Naive thymus-derived CD8-positive, alpha-beta T cell (primary cell): Measurements from ENCODE around the gene PCDH8. TPM values are rescaled to one million over a fixed set of nuclear protein-coding genes. Genes with fewer than 3 reads are reported as not detected.
"Not testable (repeated sequence)": the region's sequence is repeated elsewhere in the genome, so short reads cannot be mapped to it uniquely, and the experiment has no call there.

Experiments
- ATAC-seq, 2 donors: fragments of 150-1000 bp; cut with Tn5 transposase in 1 of 2; sonication (Bioruptor Pico), chemical (Tn5 transposase) in 1 of 2; 1 replicate in 1 of 2; 2 replicates in 1 of 2; pipeline ENCODE4 v1.10.0; 2021; ENCODE audit warnings: mild to moderate bottlenecking in 2 of 2, moderate library complexity in 2 of 2
- POLR2A ChIA-PET: fragments of 350-600 bp; sonication (Branson Sonifier 250); formaldehyde crosslinking; loops from one replicate; lab custom pipeline; 2021; ENCODE audit warnings: antibody characterized with exemption; lab: Charles Lee
- DNase-seq, 10 donors: peaks; one replicate each; pipeline versions ENCODE4 v3.0.0 to v3.0.0-alpha.2; 2020 to 2022
- H3K27ac Mint-ChIP-seq, 10 donors: one replicate each; pipeline ENCODE4 v1.8.0; 2020 to 2022; ENCODE audit warnings: mild to moderate bottlenecking in 10 of 10, mixed read lengths in 10 of 10, moderate library complexity in 4 of 10, inconsistent platforms in 1 of 10
- H3K27me3 Mint-ChIP-seq, 5 donors: one replicate each; pipeline ENCODE4 v1.8.0; 2021 to 2022; ENCODE audit warnings: mixed read lengths in 5 of 5
- H3K36me3 Mint-ChIP-seq, 3 donors: one replicate each; pipeline ENCODE4 v1.8.0; 2020 to 2022; ENCODE audit warnings: mixed read lengths in 3 of 3, mild to moderate bottlenecking in 2 of 3, inconsistent platforms in 1 of 3
- H3K4me1 Mint-ChIP-seq, 4 donors: one replicate each; pipeline ENCODE4 v1.8.0; 2021 to 2022; ENCODE audit warnings: mixed read lengths in 4 of 4
- H3K4me3 Mint-ChIP-seq, 10 donors: one replicate each; pipeline ENCODE4 v1.8.0; 2020 to 2022; ENCODE audit warnings: mild to moderate bottlenecking in 10 of 10, mixed read lengths in 10 of 10, moderate library complexity in 6 of 10, inconsistent platforms in 1 of 10
- H3K9me3 Mint-ChIP-seq, 9 donors: one replicate each; pipeline ENCODE4 v1.8.0; 2020 to 2022; ENCODE audit warnings: mixed read lengths in 9 of 9, mild to moderate bottlenecking in 3 of 9, inconsistent platforms in 1 of 9, moderate library complexity in 1 of 9
- polyA plus RNA-seq, 3 donors: library from polyadenylated mRNA; unstranded; fragments of 300-500 nt; fragmentation: Illumina TruSeq; gene quantifications; one replicate each; pipeline ENCODE4 v1.2.3, GENCODE V29; 2021
- total RNA-seq, 8 experiments: library from RNA in 2 of 8; stranded (reverse) in 2 of 8; gene quantifications; one replicate each; pipeline ENCODE4 v1.2.3 and lab custom pipeline; 2021 to 2026

PCDH8 gene
- total and polyA plus RNA-seq, 5 experiments from 2014 or later: not detected

DNA sequence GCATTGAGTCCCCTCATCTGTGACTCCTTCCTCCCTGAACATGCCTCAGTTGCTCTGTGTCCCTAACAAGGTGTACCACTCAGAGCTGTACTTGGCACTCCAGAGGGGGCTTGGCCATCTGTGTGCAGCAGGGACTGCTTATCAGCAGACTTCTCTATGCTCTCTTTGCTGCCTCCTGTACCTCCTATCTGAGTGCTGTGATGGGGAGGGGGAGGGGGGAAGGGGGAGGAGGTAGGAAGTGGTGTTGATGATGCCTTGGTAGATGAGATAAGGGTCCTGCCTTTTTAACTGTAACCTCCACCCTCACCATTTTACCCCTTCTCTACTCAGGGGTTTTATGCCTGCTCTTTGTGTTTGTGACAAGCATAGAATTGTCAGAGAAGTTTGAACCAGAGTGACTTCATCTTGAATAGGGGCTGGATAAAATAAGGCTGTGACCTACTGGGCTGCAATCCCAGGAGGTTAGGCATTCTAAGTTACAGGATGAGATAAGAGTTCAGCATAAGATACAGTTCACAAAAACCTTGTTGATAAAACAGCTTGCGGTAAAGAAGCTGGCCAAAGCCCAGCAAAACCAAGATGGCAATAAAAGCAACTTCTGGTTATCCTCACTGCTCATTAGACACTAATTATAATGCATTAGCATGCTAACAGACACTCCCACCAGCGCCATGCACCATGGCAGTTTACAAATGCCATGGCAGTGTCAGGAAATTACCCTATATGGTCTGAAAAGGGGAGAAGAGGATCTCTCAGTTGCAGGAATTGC lies 13.2 kb downstream of the PCDH8 start:
- H3K27me3 Mint-ChIP-seq: peaks cover 16 to 58% (median 32%) of the 10 kb centered on the region in 5 donors
- POLR2A ChIA-PET: no interaction called here
- ATAC-seq: no peak

DNA sequence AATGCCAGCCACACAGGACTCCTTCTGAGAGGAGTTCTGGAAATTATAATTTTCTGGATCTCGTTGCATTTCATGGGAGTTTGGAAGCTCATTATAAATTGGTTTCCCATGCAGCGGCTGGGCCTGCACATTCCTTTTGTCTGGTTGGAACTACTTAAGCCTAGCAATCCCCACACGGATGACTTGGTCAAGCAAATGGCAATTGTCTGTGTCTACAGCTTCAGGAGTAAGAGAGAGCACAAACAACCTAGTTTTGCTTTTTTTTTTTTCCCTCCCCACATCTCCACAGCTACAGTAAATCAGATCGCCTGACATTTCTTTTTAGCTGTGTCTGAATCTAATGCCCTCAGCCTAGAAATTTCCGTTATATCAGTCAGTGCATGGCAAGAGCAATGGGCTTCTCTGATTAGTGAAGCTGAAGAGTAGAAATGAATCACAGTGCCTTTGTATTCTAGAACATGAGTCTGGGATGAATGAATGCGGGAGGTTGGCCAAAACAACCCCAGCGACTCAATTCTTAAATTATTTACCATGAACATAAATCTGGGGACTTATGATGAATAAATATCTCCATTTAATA lies 15.1 kb downstream of the PCDH8 start:
- POLR2A ChIA-PET: no interaction called here
- no peak for ATAC-seq
- no peak for DNase-seq

More for the DNA sequence above, 13.2 kb downstream of the PCDH8 start:
- H3K27ac Mint-ChIP-seq: no peak overlapping the region
- H3K36me3 Mint-ChIP-seq: no peaks in the 10 kb centered on the region
- peaks cover 0 to 3% (median 0%) of the 10 kb centered on the region in 9 donors for H3K9me3 Mint-ChIP-seq
- no peaks in the 10 kb centered on the region for H3K4me1 Mint-ChIP-seq
- DNase-seq: no peak
- H3K4me3 Mint-ChIP-seq: no peak overlapping the region

DNA sequence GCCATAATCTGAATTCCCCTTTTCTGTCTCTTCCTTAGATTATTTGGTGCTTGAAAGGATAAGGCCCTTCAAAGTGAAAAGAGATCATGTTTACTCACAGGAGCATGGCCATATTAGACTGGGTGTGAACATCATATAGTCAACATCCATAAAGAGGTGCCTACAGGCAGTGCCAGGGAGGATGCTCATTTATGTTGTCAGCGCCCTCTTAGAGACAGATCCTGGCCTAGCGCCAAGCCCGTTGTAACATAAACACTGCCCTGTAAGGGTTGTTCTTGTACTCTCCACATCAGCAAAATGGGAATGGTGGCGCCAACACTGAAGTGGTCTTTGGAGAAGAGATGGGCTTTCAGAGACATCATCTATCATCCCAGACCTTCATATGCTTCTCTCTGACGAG lies 16.1 kb downstream of the PCDH8 start:
- H3K4me1 Mint-ChIP-seq: no peaks in the 10 kb centered on the region
- no peaks in the 10 kb centered on the region for H3K36me3 Mint-ChIP-seq
- H3K4me3 Mint-ChIP-seq: no peak overlapping the region
- peaks cover 0 to 2% (median 0%) of the 10 kb centered on the region in 9 donors for H3K9me3 Mint-ChIP-seq
- ATAC-seq (no peak), DNase-seq (no peak)
- H3K27ac Mint-ChIP-seq: no peak overlapping the region
- POLR2A ChIA-PET: no interaction called here
- H3K27me3 Mint-ChIP-seq: peaks cover 4 to 44% (median 14%) of the 10 kb centered on the region in 5 donors

More for the DNA sequence above, 15.1 kb downstream of the PCDH8 start:
- Mint-ChIP-seq H3K9me3 (peaks cover 0 to 2% (median 0%) of the 10 kb centered on the region in 9 donors), H3K36me3 (no peaks in the 10 kb centered on the region), H3K4me1 (no peaks in the 10 kb centered on the region), H3K4me3 (no peak overlapping the region), H3K27ac (no peak overlapping the region), H3K27me3 (peaks cover 4 to 44% (median 19%) of the 10 kb centered on the region in 5 donors)

DNA sequence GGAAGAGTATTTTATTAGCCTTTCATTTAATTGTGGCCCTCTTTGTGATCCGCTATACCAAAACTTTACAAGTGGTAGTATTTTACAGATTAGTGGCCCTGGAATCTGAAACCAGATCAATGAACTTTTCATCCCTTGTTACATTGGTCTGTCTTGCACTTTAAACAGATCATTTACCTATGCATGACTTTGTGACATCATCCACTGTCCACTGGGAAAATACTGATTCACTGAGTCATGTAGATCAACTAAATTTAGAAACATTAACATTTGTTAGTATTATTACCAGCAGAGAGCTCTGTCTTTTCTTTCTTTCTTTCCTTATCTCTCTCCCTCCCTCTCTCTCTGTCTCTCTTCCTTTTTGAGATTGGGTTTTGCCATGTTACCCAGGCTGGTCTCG lies 17.5 kb downstream of the PCDH8 start:
- H3K4me1 Mint-ChIP-seq: no peaks in the 10 kb centered on the region
- no peak overlapping the region for H3K4me3 Mint-ChIP-seq
- no peak overlapping the region for H3K27ac Mint-ChIP-seq
- POLR2A ChIA-PET: no interaction called here
- H3K9me3 Mint-ChIP-seq: peaks cover 0 to 2% (median 0%) of the 10 kb centered on the region in 9 donors
- DNase-seq: no peak
- peaks cover 4 to 32% (median 12%) of the 10 kb centered on the region in 5 donors for H3K27me3 Mint-ChIP-seq
- H3K36me3 Mint-ChIP-seq: no peaks in the 10 kb centered on the region
- ATAC-seq: no peak

DNA sequence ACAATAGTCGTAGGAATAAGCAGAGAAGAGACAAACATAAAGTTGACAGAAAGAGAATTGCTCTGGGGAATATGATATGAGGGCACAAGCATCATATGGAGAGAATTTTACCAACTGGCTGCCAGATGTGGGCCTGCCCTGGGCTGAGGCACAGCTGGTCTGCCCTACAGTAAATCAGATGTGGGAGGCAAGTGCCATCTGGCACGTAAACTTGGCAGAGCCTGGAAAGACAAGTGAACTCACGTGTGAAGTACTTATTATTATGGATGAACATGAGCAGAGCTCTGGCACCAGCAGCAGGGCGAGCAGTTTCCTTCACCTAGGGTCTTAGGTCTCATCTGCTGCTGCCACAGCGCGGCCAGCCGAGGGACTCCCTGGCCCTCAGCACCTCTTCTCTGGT lies 20.6 kb downstream of the PCDH8 start:
- ATAC-seq: no peak
- no peak for DNase-seq
- Mint-ChIP-seq H3K27ac (no peak overlapping the region), H3K4me1 (no peaks in the 10 kb centered on the region), H3K9me3 (no peaks in the 10 kb centered on the region), H3K36me3 (no peaks in the 10 kb centered on the region), H3K4me3 (no peak overlapping the region), H3K27me3 (peaks cover 2 to 27% (median 9%) of the 10 kb centered on the region in 5 donors)
- POLR2A ChIA-PET: no interaction called here

DNA sequence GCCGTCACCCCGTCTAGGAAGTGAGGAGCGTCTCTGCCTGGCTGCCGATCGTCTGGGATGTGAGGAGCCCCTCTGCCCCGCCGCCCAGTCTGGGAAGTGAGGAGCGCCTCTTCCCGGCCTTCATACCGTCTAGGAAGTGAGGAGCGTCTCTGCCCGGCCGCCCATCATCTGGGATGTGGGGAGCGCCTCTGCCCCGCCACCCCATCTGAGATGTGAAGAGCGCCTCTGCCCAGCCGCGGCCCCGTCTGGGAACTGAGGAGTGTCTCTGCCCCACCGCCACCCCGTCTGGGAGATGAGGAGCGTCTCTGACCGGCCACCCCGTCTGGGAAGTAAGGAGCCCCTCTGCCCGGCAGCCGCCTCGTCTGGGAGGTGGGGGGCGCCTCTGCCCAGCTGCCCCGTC lies 30.6 kb downstream of the PCDH8 start:
- H3K4me3 Mint-ChIP-seq, ATAC-seq, H3K27ac Mint-ChIP-seq, H3K4me1 Mint-ChIP-seq, DNase-seq, H3K36me3 Mint-ChIP-seq, POLR2A ChIA-PET: not testable (repeated sequence)
- Mint-ChIP-seq H3K9me3 (peaks cover 0 to 12% (median 2%) of the 10 kb centered on the region in 9 donors), H3K27me3 (peaks cover 0 to 11% (median 7%) of the 10 kb centered on the region in 5 donors)

DNA sequence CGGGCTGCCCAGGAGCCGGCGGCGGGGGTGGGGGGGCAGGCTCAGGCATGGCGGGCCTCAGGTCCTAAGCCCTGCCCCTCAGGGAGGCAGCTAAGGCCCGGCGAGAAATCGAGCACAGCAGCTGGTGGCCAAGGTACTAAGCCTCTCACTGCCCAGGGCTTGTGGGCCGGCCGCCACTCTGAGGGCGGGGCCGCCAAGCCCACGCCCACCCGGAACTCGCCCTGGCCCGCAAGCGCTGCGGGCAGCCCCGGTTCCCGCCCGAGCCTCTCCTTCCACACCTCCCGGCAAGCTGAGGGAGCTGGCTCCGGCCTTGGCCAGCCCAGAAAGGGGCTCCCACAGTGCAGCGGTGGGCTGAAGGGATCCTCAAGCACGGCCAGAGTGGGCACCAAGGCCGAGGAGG lies 33.1 kb downstream of the PCDH8 start:
- no peak for DNase-seq
- Mint-ChIP-seq H3K9me3 (peaks cover 0 to 12% (median 2%) of the 10 kb centered on the region in 9 donors), H3K27me3 (peaks cover 0 to 14% (median 6%) of the 10 kb centered on the region in 5 donors), H3K4me3 (no peak overlapping the region), H3K4me1 (no peaks in the 10 kb centered on the region), H3K27ac (no peak overlapping the region), H3K36me3 (no peaks in the 10 kb centered on the region)
- POLR2A ChIA-PET: no interaction called here
- ATAC-seq: no peak

DNA sequence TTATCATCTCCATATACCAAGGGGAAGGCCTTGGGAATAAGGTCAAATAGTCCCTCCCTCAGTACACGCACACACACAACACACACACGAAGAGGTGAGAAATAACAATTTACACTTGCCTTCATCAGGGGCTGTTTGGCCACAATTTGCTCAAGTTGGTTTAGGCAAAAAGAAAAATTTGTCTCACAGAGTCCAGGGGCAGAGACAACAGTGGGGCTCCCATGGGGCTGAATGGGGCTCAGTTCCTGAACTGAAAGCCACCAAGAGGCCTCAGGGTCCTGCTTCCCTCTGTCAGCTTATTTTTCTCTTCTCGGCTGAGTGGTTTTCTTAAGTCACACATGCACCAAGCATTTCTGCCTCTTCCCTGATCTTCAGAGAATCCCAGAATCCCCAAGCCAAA lies 35.5 kb downstream of the PCDH8 start:
- Mint-ChIP-seq H3K9me3 (peaks cover 0 to 5% (median 0%) of the 10 kb centered on the region in 9 donors), H3K27me3 (peaks cover 0 to 11% (median 4%) of the 10 kb centered on the region in 5 donors), H3K4me1 (peaks cover 0 to 4% (median 1%) of the 10 kb centered on the region in 4 donors), H3K27ac (no peak overlapping the region), H3K36me3 (no peaks in the 10 kb centered on the region), H3K4me3 (no peak overlapping the region)
- POLR2A ChIA-PET: no interaction called here
- DNase-seq (no peak), ATAC-seq (no peak)

DNA sequence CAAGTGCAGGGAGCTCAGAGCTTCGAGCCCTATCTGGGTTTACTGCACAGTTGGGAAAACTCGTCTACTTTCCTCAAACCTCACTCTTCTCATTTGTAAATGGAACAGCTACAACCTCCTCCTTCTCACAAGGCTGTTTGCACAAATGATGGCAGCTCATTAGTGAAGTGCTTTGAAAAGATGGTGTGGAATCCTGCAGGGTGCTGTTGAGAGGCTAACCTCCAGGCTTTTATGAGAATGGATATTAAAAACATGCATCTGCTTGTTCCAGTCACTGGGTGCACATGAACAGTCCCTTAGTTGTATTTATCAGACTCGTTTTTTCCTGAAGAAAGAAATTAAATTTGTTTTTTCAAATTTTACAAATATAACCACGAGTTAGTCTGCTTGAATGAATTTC lies 36.6 kb downstream of the PCDH8 start:
- DNase-seq (no peak), ATAC-seq (no peak)
- POLR2A ChIA-PET: no interaction called here
- Mint-ChIP-seq H3K36me3 (no peaks in the 10 kb centered on the region), H3K27ac (no peak overlapping the region), H3K4me1 (peaks cover 0 to 4% (median 1%) of the 10 kb centered on the region in 4 donors), H3K4me3 (no peak overlapping the region), H3K27me3 (peaks cover under 1 to 12% (median 6%) of the 10 kb centered on the region in 5 donors), H3K9me3 (peaks cover 0 to 4% (median 0%) of the 10 kb centered on the region in 9 donors)

DNA sequence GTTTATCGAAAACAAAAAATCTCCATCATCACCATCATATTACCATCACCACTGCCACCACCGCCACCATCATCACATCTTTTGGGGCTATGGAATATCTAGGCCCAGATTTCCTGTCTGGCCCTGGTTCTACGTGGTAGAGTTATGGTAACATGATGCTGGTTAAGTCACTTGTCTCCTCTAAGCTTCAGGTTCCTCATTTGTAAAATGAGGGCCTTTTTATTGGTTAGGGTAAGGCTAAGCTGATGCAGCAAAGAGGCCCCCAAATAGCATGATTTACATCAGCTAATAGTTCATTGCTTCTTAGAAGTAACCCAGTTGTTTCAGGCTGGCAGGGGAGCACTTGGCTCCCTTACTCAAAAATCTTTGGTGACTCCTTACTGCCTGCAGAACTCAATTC lies 37.9 kb downstream of the PCDH8 start:
- no peak for ATAC-seq
- Mint-ChIP-seq H3K27ac (no peak overlapping the region), H3K4me3 (no peak overlapping the region), H3K27me3 (peaks cover 6 to 21% (median 12%) of the 10 kb centered on the region in 5 donors), H3K4me1 (peaks cover 0 to 4% (median 1%) of the 10 kb centered on the region in 4 donors), H3K36me3 (no peaks in the 10 kb centered on the region), H3K9me3 (no peaks in the 10 kb centered on the region)
- DNase-seq: no peak
- POLR2A ChIA-PET: no interaction called here

DNA sequence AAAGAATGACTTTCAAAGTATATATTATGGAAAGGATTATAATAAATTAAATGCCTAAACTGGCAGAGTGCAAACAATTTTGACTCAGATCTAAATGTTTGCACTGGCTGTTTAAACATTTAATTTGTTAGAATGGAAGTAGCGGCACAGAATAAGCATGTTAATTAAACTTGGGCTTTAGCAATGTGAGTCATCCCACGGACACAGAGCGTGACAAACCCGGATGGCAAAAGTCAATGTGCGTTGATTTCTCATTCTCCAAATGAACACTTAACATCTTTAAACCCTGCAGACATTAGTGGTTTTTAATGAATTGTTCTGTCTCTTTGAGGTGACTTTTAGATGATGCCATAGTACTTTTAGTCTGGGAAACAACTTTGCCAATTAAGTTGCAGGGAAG lies 38.4 kb downstream of the PCDH8 start:
- POLR2A ChIA-PET: no interaction called here
- H3K9me3 Mint-ChIP-seq: no peaks in the 10 kb centered on the region
- ATAC-seq: no peak

DNA sequence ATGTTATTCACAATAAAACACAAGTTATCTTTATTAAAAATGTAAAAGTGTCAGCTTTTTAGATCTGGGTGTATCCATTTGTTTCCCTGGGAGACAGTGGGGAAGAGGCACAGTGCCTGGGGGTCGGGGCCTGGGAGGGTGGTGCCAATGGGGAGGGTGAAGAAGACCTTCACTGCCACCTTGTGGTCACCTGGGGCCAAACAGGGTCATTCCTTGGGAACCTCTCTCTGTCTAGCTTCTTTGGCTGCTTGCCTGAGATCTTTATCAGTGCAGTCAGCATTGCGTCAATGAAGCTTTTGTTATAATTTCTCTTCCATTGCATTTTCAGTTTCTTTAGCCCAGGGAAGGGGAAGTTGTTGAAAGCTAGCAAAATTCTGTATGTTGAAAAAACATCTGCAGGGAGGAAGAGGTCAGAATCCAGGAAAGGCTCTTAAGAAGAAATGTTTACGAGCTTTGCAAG lies 39.1 kb downstream of the PCDH8 start:
- Mint-ChIP-seq H3K4me1 (peaks cover 0 to 4% (median 1%) of the 10 kb centered on the region in 4 donors), H3K4me3 (no peak overlapping the region), H3K27ac (no peak overlapping the region), H3K36me3 (no peaks in the 10 kb centered on the region), H3K9me3 (no peaks in the 10 kb centered on the region), H3K27me3 (peaks cover 7 to 31% (median 24%) of the 10 kb centered on the region in 5 donors)
- peak in 1 of 2 donors; percentile 32 for ATAC-seq
- POLR2A ChIA-PET: no interaction called here
- DNase-seq: peak in 7 of 10 donors; percentile 2 to 39 (median 14)

More for the DNA sequence above, 38.4 kb downstream of the PCDH8 start:
- Mint-ChIP-seq H3K27ac (no peak overlapping the region), H3K4me3 (no peak overlapping the region), H3K27me3 (peaks cover 6 to 26% (median 17%) of the 10 kb centered on the region in 5 donors), H3K4me1 (peaks cover 0 to 4% (median 1%) of the 10 kb centered on the region in 4 donors), H3K36me3 (no peaks in the 10 kb centered on the region)
- no peak for DNase-seq

DNA sequence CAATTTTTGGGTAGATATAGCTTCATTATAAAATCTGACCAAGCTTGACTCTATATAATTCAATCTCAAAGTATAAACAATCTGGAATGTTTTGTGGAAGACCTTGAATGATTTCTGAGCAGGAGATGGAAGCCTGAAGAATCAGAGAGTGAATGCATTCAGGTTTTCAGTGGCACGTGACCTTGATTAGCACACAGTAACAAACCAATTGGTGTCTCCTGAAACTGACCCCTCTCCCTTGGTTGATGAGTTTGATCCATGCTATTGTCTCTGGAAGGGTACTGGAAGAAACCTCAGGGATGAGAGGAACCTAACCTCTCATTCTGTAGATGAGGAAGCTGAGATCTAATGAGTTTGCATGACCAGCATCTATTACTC lies 39.6 kb downstream of the PCDH8 start:
- H3K9me3 Mint-ChIP-seq: no peaks in the 10 kb centered on the region
- peaks cover 0 to 4% (median 1%) of the 10 kb centered on the region in 4 donors for H3K4me1 Mint-ChIP-seq
- H3K4me3 Mint-ChIP-seq: no peak overlapping the region
- POLR2A ChIA-PET: no interaction called here
- no peaks in the 10 kb centered on the region for H3K36me3 Mint-ChIP-seq
- peaks cover 6 to 36% (median 28%) of the 10 kb centered on the region in 5 donors for H3K27me3 Mint-ChIP-seq
- no peak for DNase-seq
- H3K27ac Mint-ChIP-seq: no peak overlapping the region
- no peak for ATAC-seq
